K562 (cell line): Measurements from ENCODE around the gene KCNJ9. TPM values are rescaled to one million over a fixed set of nuclear protein-coding genes. Genes with fewer than 3 reads are reported as not detected.

Experiments
- ATAC-seq: fragments of 200-7000 bp; cut with Tn5 transposase; 3 replicates; pipeline ENCODE4 v1.9.1; 2020; ENCODE audit warnings: moderate library complexity
- BruUV-seq: library from RNA; stranded (reverse); fragments of 400-500 nt; replicated peaks from 2 replicates; lab custom pipeline; 2021; lab: Mats Ljungman, UMichigan
- CTCF ChIA-PET: fragments of 300-600 bp; formaldehyde crosslinking; extraction: SDS; loops from one replicate; lab custom pipeline; 2021; ENCODE audit warnings: low intra/inter-chr PET ratio; lab: Yijun Ruan, JAX
- POLR2A ChIA-PET: fragments of 300-600, 350-650 bp; sonication (Branson Sonifier 250); formaldehyde crosslinking; extraction: SDS; loops from one replicate; lab custom pipeline; 2021; ENCODE audit warnings: antibody characterized with exemption, inconsistent platforms; lab: Yijun Ruan, JAX
- DNase-seq, 4 experiments: peaks; one replicate each; pipeline versions ENCODE4 v3.0.0 to v3.0.0-alpha.2; 2011 to 2018; ENCODE audit warnings: low spot score in 3 of 4, mixed read lengths in 3 of 4; ENCODE audit errors: extremely low read depth in 1 of 4
- FAIRE-seq: peaks from 2 replicates; lab custom pipeline; 2011; peaks lifted over from hg19 to GRCh38; lab: Jason Lieb, UNC
- H2AFZ ChIP-seq: 2 replicates; pipeline ENCODE4 v1.6.0; 2011; ENCODE audit warnings: low read depth, low read length, control low read depth, inconsistent platforms
- H3K27ac ChIP-seq: fragments of 200-600 bp; 3 replicates; pipeline ENCODE4 v1.8.0; 2011; ENCODE audit warnings: low read depth, mild to moderate bottlenecking, control low read depth, inconsistent platforms, low read length, moderate library complexity, mixed read lengths; ENCODE audit errors: extremely low read depth
- H3K27me3 ChIP-seq, 2 experiments: fragments of 300-600 bp in 1 of 2; 2 replicates in 1 of 2; 3 replicates in 1 of 2; pipeline versions ENCODE4 v1.6.0 to v1.8.0; 2011; ENCODE audit warnings: inconsistent platforms in 2 of 2, low read length in 2 of 2, mild to moderate bottlenecking in 1 of 2, mixed read lengths in 1 of 2, moderate library complexity in 1 of 2; ENCODE audit not compliant: control insufficient read depth in 2 of 2, insufficient read depth in 2 of 2
- H3K36me3 ChIP-seq: fragments of 300-600 bp; 3 replicates; pipeline ENCODE4 v1.8.0; 2011; ENCODE audit warnings: mild to moderate bottlenecking, low read length, inconsistent platforms; ENCODE audit not compliant: control insufficient read depth, insufficient read depth
- H3K4me1 ChIP-seq, 2 experiments: fragments of 200-600 bp in 1 of 2; replicated peaks in 1 of 2; 2 replicates in 1 of 2; 3 replicates in 1 of 2; pipeline versions ENCODE4 v1.5.1 to v1.8.0; 2011; ENCODE audit warnings: inconsistent platforms in 2 of 2, low read length in 2 of 2, mild to moderate bottlenecking in 1 of 2, mixed read lengths in 1 of 2, moderate library complexity in 1 of 2; ENCODE audit not compliant: control insufficient read depth in 2 of 2, insufficient read depth in 2 of 2
- H3K4me2 ChIP-seq: 2 replicates; pipeline ENCODE4 v1.6.1; 2011; ENCODE audit warnings: low read length, control low read depth, inconsistent platforms, mixed read lengths; ENCODE audit not compliant: insufficient read depth
- H3K4me3 ChIP-seq: fragments of 200-600 bp; sonication (generic), shearing (Covaris generic); 2 replicates; pipeline ENCODE4 v1.5.1; 2016; ENCODE audit warnings: control low read depth, inconsistent platforms
- H3K79me2 ChIP-seq: fragments of 200-600 bp; 3 replicates; pipeline ENCODE4 v1.8.0; 2011; ENCODE audit warnings: low read length, inconsistent platforms; ENCODE audit not compliant: control insufficient read depth, insufficient read depth
- H3K9ac ChIP-seq, 2 experiments: 2 replicates each; pipeline versions ENCODE4 v1.6.0 to v1.6.1; 2011; ENCODE audit warnings: low read depth in 2 of 2, low read length in 2 of 2, control low read depth in 1 of 2, inconsistent platforms in 1 of 2, mild to moderate bottlenecking in 1 of 2, mixed read lengths in 1 of 2; ENCODE audit not compliant: insufficient read depth in 1 of 2
- H3K9me1 ChIP-seq: one replicate; pipeline ENCODE4 v1.6.0; 2011; ENCODE audit warnings: inconsistent platforms, mild to moderate bottlenecking, low read length, moderate library complexity; ENCODE audit not compliant: control insufficient read depth, insufficient read depth
- H3K9me3 ChIP-seq: replicated peaks from 2 replicates; pipeline ENCODE4 v1.5.1; 2011; ENCODE audit warnings: low read depth, low read length, inconsistent platforms; ENCODE audit not compliant: control insufficient read depth, insufficient read depth
- H4K20me1 ChIP-seq: replicated peaks from 2 replicates; pipeline ENCODE4 v1.6.1; 2011; ENCODE audit warnings: low read length, inconsistent platforms, mixed read lengths; ENCODE audit not compliant: control insufficient read depth, insufficient read depth
- EGR1 ChIP-seq: fragments of 450-650 bp; conservative IDR thresholded peaks from 2 replicates; pipeline ENCODE4 v1.6.1; 2017; ENCODE audit warnings: mild to moderate bottlenecking
- IFI16 ChIP-seq: fragments of 250-450 bp; sonication (Bioruptor Pico); IDR thresholded peaks from 2 replicates; pipeline ENCODE4 v2.1.2; 2022; ENCODE audit warnings: mild to moderate bottlenecking, inconsistent platforms
- POLR3A ChIP-seq: IDR thresholded peaks from 2 replicates; pipeline ENCODE4 v1.6.1; 2011; ENCODE audit warnings: borderline replicate concordance, mild to moderate bottlenecking, moderate library complexity; ENCODE audit not compliant: insufficient read length, insufficient read depth; ENCODE audit errors: extremely low read depth
- ZNF668 ChIP-seq: fragments of 250-450 bp; sonication (Bioruptor Pico); IDR thresholded peaks from 2 replicates; pipeline ENCODE4 v1.8.0; 2022; ENCODE audit warnings: mild to moderate bottlenecking, inconsistent platforms
- WGBS: fragments of 100-300 bp; shearing (Covaris generic); methylation state at CpG from one replicate; pipeline ENCODE4 v1.1.6; 2016; ENCODE audit warnings: low coverage, mixed read lengths; ENCODE audit not compliant: insufficient coverage; ENCODE audit errors: missing lambda C conversion rate; 5-methylcytosine and 5-hydroxymethylcytosine counted together
- in situ Hi-C: fragments of 300-500 bp; cut with MboI; formaldehyde crosslinking; loops from 4 replicates; pipeline ENCODE4 v1.15.0; 2018; ENCODE audit warnings: inconsistent platforms, mixed read lengths
- intact Hi-C: fragments of 100-400 bp; cut with micrococcal nuclease; formaldehyde crosslinking; loops from 2 replicates; pipeline ENCODE4 v1.14.2; 2022
- polyA plus RNA-seq, 8 experiments: library from polyadenylated mRNA; depleted of rRNA in 4 of 8; stranded (reverse) in 5 of 8; unstranded in 3 of 8; fragments of >200 nt; fragmentation: Nextera tagmentation in 2 of 8; fragmentation: Illumina TruSeq in 1 of 8; extraction: Ambion mirVana in 2 of 8; extraction: Trizol in 1 of 8; gene quantifications; 2 replicates each; pipeline versions ENCODE4 v1.2.1 to v1.2.3, GENCODE V29; 2011 to 2014; ENCODE audit warnings: inconsistent platforms in 1 of 8, missing spikeins in 1 of 8
- total RNA-seq, 7 experiments: library from RNA; depleted of rRNA in 6 of 7; stranded (reverse); fragments of >200 nt in 6 of 7; fragmentation: Illumina TruSeq in 2 of 7; extraction: Trizol in 2 of 7; gene quantifications; 2 replicates each; pipeline versions ENCODE4 v1.2.1 to v1.2.3, GENCODE V29; 2011 to 2021; ENCODE audit warnings: low replicate concordance in 1 of 7
- TF ChIP-seq, protein P1 (sequence below): IDR thresholded peaks from 3 replicates; pipeline ENCODE4 v1.6.1; 2011; ENCODE audit warnings: borderline replicate concordance, mild to moderate bottlenecking; ENCODE audit not compliant: insufficient read length, insufficient read depth

KCNJ9 gene
- total and polyA plus RNA-seq, 9 of the 15 experiments (the other 6 are each of a cell fraction or from before 2014, with no cell fraction given), result not detected

DNA sequence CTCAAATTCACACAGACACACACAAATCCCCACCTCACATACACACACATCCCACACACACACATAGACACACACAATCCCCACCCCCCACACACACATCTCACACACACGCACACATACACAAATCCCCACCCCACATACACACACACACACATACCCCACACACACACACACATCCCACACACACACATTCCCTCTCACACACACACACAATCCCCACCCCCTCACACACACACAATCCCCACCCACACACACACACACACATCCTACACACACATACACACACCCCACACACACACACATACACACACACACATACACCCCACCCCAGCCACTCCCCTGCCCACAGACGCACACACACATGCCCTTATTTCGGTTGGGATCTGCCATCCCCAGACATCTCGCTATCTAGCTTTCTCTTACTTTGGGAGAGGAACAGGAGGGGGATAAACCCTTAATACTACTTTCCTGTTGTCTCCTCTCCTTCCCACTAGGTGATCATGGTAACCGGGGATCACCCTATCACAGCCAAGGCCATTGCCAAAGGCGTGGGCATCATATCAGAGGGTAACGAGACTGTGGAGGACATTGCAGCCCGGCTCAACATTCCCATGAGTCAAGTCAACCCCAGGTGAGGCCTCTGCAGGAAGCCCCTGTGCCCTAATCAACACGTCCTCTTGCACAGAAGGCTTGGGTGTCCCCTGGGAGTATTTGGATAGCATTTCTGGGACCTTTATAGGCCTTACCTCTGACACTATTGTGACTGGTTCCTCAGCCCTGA, 52.8 kb downstream of the KCNJ9 start:
- FAIRE-seq (no peak), ATAC-seq (no peak), DNase-seq (no peak)
- Histone ChIP-seq H3K4me3 (no peak overlapping the region), H3K36me3 (no peaks in the 10 kb centered on the region), H3K4me1 (no peaks in the 10 kb centered on the region), H4K20me1 (peaks cover 3% of the 10 kb centered on the region; the same call in 1 of the 2 replicates), H3K4me2 (no peak overlapping the region), H3K79me2 (no peaks in the 10 kb centered on the region), H3K9ac (no peak overlapping the region), H3K27ac (no peak overlapping the region), H3K9me3 (no peaks in the 10 kb centered on the region), H2AFZ (no peak overlapping the region), H3K27me3 (peaks cover 40 to 74% of the 10 kb centered on the region in 2 experiments; a peak in 4 of 5 replicates), H3K9me1 (no peaks in the 10 kb centered on the region)
- TF ChIP-seq POLR3A (no peak), IFI16 (no peak), EGR1 (0 out of 2 replicates have a peak, but pooled peaks have one; percentile 12), ZNF668 (CRISPR knock-in tag) (no peak)
- TF ChIP-seq, protein P1, sequence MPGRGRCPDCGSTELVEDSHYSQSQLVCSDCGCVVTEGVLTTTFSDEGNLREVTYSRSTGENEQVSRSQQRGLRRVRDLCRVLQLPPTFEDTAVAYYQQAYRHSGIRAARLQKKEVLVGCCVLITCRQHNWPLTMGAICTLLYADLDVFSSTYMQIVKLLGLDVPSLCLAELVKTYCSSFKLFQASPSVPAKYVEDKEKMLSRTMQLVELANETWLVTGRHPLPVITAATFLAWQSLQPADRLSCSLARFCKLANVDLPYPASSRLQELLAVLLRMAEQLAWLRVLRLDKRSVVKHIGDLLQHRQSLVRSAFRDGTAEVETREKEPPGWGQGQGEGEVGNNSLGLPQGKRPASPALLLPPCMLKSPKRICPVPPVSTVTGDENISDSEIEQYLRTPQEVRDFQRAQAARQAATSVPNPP, result no peak
- intact Hi-C loops (no loop called here), in situ Hi-C loops (no loop called here)
- WGBS, result 2% methylated on average over 8 of the region's 9 CpGs
- ChIA-PET POLR2A (interaction anchor here (0.6 to 1.6 kb wide), 2 partner anchors 14 to 1852 kb away, joined by 3 read pairs; no protein-coding TSS in a partner anchor), CTCF (interaction anchor here (0.6 kb wide), 1 partner anchor 1249 kb away, joined by 3 read pairs; no protein-coding TSS in a partner anchor)
- no TSS peak for BruUV-seq
